Endothelial cell of umbilical vein (primary cell): Measurements from ENCODE around the gene TRRAP. TPM values are rescaled to one million over a fixed set of nuclear protein-coding genes. Genes with fewer than 3 reads are reported as not detected.

Experiments used
- BruUV-seq: library from RNA; stranded (reverse); fragments of 400-500 nt; replicated peaks from 2 replicates; lab custom pipeline; 2021; lab: Mats Ljungman, UMichigan
- CTCF ChIA-PET: fragments of 300-600, 350-600 bp; sonication (Branson Sonifier 250); formaldehyde crosslinking; loops from one replicate; lab custom pipeline; 2021; ENCODE audit warnings: antibody characterized with exemption, inconsistent platforms; lab: Charles Lee
- POLR2A ChIA-PET: fragments of 300-600, 350-600 bp; sonication (Branson Sonifier 250); formaldehyde crosslinking; loops from one replicate; lab custom pipeline; 2021; ENCODE audit warnings: antibody characterized with exemption, inconsistent platforms; lab: Charles Lee
- DNase-seq: peaks from one replicate; pipeline ENCODE4 v3.0.0-alpha.2; 2011; ENCODE audit warnings: low read depth, low spot score
- FAIRE-seq: peaks from 2 replicates; lab custom pipeline; 2011; peaks lifted over from hg19 to GRCh38; lab: Jason Lieb, UNC
- H2AFZ ChIP-seq: 2 replicates; pipeline ENCODE4 v1.6.0; 2012; ENCODE audit warnings: low read depth, low read length, control low read depth, inconsistent platforms
- H3K27ac ChIP-seq: 2 replicates; pipeline ENCODE4 v1.5.1; 2011; ENCODE audit warnings: low read depth, mild to moderate bottlenecking, control low read depth, low read length, moderate library complexity; ENCODE audit not compliant: insufficient read depth
- H3K27me3 ChIP-seq, 2 experiments: 2 replicates each; pipeline versions ENCODE4 v1.6.0 to v1.6.1; 2011; ENCODE audit warnings: low read length in 2 of 2, mixed read lengths in 1 of 2; ENCODE audit not compliant: control insufficient read depth in 2 of 2, insufficient read depth in 2 of 2
- H3K36me3 ChIP-seq, 2 experiments: 2 replicates in 1 of 2; 3 replicates in 1 of 2; pipeline ENCODE4 v1.5.1; 2011; ENCODE audit warnings: low read length in 2 of 2, mild to moderate bottlenecking in 1 of 2, moderate library complexity in 1 of 2; ENCODE audit not compliant: control insufficient read depth in 2 of 2, insufficient read depth in 2 of 2; ENCODE audit errors: extremely low read depth in 1 of 2
- H3K4me1 ChIP-seq: 3 replicates; pipeline ENCODE4 v1.5.1; 2011; ENCODE audit warnings: mild to moderate bottlenecking, low read length; ENCODE audit not compliant: control insufficient read depth, insufficient read depth; ENCODE audit errors: extremely low read depth
- H3K4me2 ChIP-seq: 2 replicates; pipeline ENCODE4 v1.6.1; 2011; ENCODE audit warnings: low read length, control low read depth, mixed read lengths; ENCODE audit not compliant: insufficient read depth
- H3K4me3 ChIP-seq, 3 experiments: fragments of 200-600 bp in 1 of 3; sonication (generic), shearing (Covaris generic) in 1 of 3; replicated peaks in 1 of 3; 2 replicates each; pipeline ENCODE4 v1.5.1; 2011 to 2016; ENCODE audit warnings: control low read depth in 3 of 3, low read length in 3 of 3, mild to moderate bottlenecking in 2 of 3, inconsistent platforms in 1 of 3, low read depth in 1 of 3, moderate library complexity in 1 of 3; ENCODE audit not compliant: insufficient read depth in 1 of 3
- H3K79me2 ChIP-seq: 2 replicates; pipeline ENCODE4 v1.6.0; 2012; ENCODE audit warnings: low read length, inconsistent platforms; ENCODE audit not compliant: control insufficient read depth, insufficient read depth
- H3K9ac ChIP-seq: replicated peaks from 2 replicates; pipeline ENCODE3; 2011; ENCODE audit warnings: low read length, control low read depth; ENCODE audit not compliant: insufficient read depth; ENCODE audit errors: extremely low read depth
- H3K9me1 ChIP-seq: replicated peaks from 3 replicates; pipeline ENCODE4 v1.6.0; 2011; ENCODE audit warnings: mild to moderate bottlenecking, low read length; ENCODE audit not compliant: control insufficient read depth, insufficient read depth; ENCODE audit errors: extremely low read depth
- H3K9me3 ChIP-seq: replicated peaks from 2 replicates; pipeline ENCODE4 v1.5.1; 2012; ENCODE audit warnings: low read length, inconsistent platforms; ENCODE audit not compliant: control insufficient read depth, insufficient read depth
- H4K20me1 ChIP-seq: replicated peaks from 2 replicates; pipeline ENCODE3; 2011; ENCODE audit warnings: mild to moderate bottlenecking, low read length; ENCODE audit not compliant: control insufficient read depth, insufficient read depth; ENCODE audit errors: extremely low read depth
- EZH2 ChIP-seq: IDR thresholded peaks from 2 replicates; pipeline ENCODE4 v1.6.1; 2012; ENCODE audit warnings: borderline replicate concordance, low read depth, mild to moderate bottlenecking, moderate library complexity, low read length, inconsistent platforms; ENCODE audit not compliant: severe bottlenecking
- FOS ChIP-seq: IDR thresholded peaks from 2 replicates; pipeline ENCODE4 v1.6.1; 2011; ENCODE audit warnings: mild to moderate bottlenecking, low read length, moderate library complexity, borderline replicate concordance; ENCODE audit not compliant: insufficient read depth
- GATA2 ChIP-seq: IDR thresholded peaks from 2 replicates; pipeline ENCODE4 v1.7.0; 2011; ENCODE audit warnings: low read depth, mild to moderate bottlenecking, moderate library complexity, mixed read lengths, low read length; ENCODE audit not compliant: insufficient read length, insufficient read depth
- JUN ChIP-seq: IDR thresholded peaks from 2 replicates; pipeline ENCODE4 v1.6.1; 2011; ENCODE audit warnings: borderline replicate concordance, low read depth; ENCODE audit not compliant: insufficient read length, insufficient read depth
- MYC ChIP-seq: IDR thresholded peaks from one replicate; pipeline ENCODE4 v1.6.1; 2011; ENCODE audit warnings: mild to moderate bottlenecking, low read depth, low read length
- POLR2A ChIP-seq: IDR thresholded peaks from 2 replicates; pipeline ENCODE4 v1.6.1; 2012; ENCODE audit warnings: low read depth, mild to moderate bottlenecking, control low read depth, low read length
- POLR2AphosphoS5 ChIP-seq: IDR thresholded peaks from 2 replicates; pipeline ENCODE4 v1.6.1; 2012; ENCODE audit warnings: low read depth, mild to moderate bottlenecking, control low read depth, low read length, moderate library complexity; ENCODE audit not compliant: insufficient read depth
- dilution Hi-C: fragments of 300-500 bp; cut with MboI; formaldehyde crosslinking; loops from one replicate; pipeline ENCODE4 v1.15.0; 2019; ENCODE audit warnings: low sequenced_read_pairs; ENCODE audit not compliant: extremely low pct_ligation_motif_present
- intact Hi-C: fragments of 100-400 bp; cut with micrococcal nuclease; formaldehyde crosslinking; loops from one replicate; pipeline ENCODE4 v1.10.0; 2022
- polyA plus RNA-seq, 4 experiments: library from polyadenylated mRNA; depleted of rRNA in 3 of 4; stranded (reverse) in 3 of 4; unstranded in 1 of 4; fragments of >200 nt; gene quantifications; 2 replicates each; pipeline versions ENCODE4 v1.2.1 to v1.2.3, GENCODE V29; 2011 to 2012; ENCODE audit warnings: missing spikeins in 1 of 4
- total RNA-seq: library from RNA; stranded (reverse); gene quantifications from 2 replicates; pipeline ENCODE4 v1.2.3, GENCODE V29; 2021
- TF ChIP-seq, protein P1 (sequence below): IDR thresholded peaks from 2 replicates; pipeline ENCODE4 v1.6.1; 2011; ENCODE audit not compliant: insufficient read depth, insufficient read length
- TF ChIP-seq, protein P2 (sequence below), 2 donors: IDR thresholded peaks; 1 replicate in 1 of 2; 2 replicates in 1 of 2; pipeline ENCODE4 v1.5.1; 2011; ENCODE audit warnings: low read length in 2 of 2, mild to moderate bottlenecking in 2 of 2, moderate library complexity in 2 of 2, control low read depth in 1 of 2, inconsistent platforms in 1 of 2, low read depth in 1 of 2; ENCODE audit not compliant: insufficient read depth in 1 of 2; ENCODE audit errors: extremely low read depth in 1 of 2

The TRRAP gene
- total and polyA plus RNA-seq, 2 donors (not counting 3 experiments of a cell fraction or from before 2014, with no cell fraction given): 21.8 to 45.8 TPM

DNA sequence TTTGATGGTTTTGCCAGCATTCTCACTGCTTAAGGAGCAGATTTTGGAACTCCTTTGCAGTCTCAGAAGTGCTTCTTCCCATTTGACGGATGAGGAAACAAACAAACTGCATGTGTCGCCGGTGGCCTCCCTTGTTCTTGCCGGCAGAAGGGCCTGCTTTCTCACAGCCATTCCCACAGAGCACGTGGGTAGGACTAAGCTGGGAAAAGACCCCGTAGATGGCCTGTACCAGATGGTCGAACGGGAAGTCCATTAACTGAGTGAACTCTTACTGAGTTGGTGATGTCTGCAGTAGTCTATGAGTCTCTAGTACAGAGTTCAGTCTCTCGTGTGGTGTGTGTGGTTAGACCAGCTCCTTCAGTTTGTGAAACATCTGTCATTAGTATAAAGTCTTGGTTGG is 131.9 kb downstream of the TRRAP start:
- Histone ChIP-seq H3K4me1 (no peaks in the 10 kb centered on the region), H3K36me3 (peaks cover 22 to 64% of the 10 kb centered on the region in 2 experiments), H3K9me1 (no peaks in the 10 kb centered on the region), H3K4me3 (no peak overlapping the region), H3K79me2 (no peaks in the 10 kb centered on the region), H3K27me3 (no peaks in the 10 kb centered on the region), H2AFZ (no peak overlapping the region), H3K4me2 (no peak overlapping the region), H3K9me3 (no peaks in the 10 kb centered on the region), H3K9ac (no peak overlapping the region), H3K27ac (no peak overlapping the region), H4K20me1 (no peaks in the 10 kb centered on the region)
- dilution Hi-C loops: no loop called here
- TF ChIP-seq, protein P1, sequence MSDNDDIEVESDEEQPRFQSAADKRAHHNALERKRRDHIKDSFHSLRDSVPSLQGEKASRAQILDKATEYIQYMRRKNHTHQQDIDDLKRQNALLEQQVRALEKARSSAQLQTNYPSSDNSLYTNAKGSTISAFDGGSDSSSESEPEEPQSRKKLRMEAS: no peak
- TF ChIP-seq GATA2 (no peak), POLR2A (no peak), POLR2AphosphoS5 (no peak), MYC (no peak)
- intact Hi-C loops: no loop called here
- DNase-seq: no peak
- CTCF ChIA-PET: interaction anchor here (1.0 kb wide), 1 partner anchor 15 kb away, joined by 3 read pairs; no protein-coding TSS in a partner anchor
- POLR2A ChIA-PET: no interaction called here
- no peak for FAIRE-seq
- BruUV-seq: no TSS peak

DNA sequence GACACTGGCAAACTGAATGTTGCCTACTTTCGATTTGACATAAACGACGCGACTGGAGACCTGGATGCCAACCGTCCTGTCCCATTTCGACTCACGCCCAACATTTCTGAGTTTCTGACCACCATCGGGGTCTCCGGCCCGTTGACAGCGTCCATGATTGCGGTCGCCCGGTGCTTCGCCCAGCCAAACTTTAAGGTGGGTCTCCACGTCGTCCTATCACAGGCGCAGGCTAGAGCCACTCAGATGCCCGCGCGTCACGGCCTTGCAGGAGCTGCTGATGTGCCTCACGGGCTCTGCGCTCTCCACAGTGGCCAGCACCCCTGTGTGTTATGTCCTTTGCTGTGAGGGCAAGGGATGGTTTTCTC is 133.0 kb downstream of the TRRAP start:
- Histone ChIP-seq H3K4me2 (no peak overlapping the region), H4K20me1 (no peaks in the 10 kb centered on the region), H3K27me3 (no peaks in the 10 kb centered on the region), H3K27ac (no peak overlapping the region), H3K9me1 (no peaks in the 10 kb centered on the region), H3K9ac (no peak overlapping the region), H3K9me3 (no peaks in the 10 kb centered on the region), H3K36me3 (peaks cover 21 to 61% of the 10 kb centered on the region in 2 experiments), H3K79me2 (no peaks in the 10 kb centered on the region), H3K4me1 (no peaks in the 10 kb centered on the region), H2AFZ (no peak overlapping the region), H3K4me3 (no peak overlapping the region)
- intact Hi-C loops: no loop called here
- dilution Hi-C loops: no loop called here
- POLR2A ChIA-PET: no interaction called here
- BruUV-seq: no TSS peak
- FAIRE-seq (no peak), DNase-seq (no peak)
- TF ChIP-seq POLR2AphosphoS5 (no peak), MYC (no peak), EZH2 (no peak), POLR2A (no peak), JUN (no peak), GATA2 (no peak), FOS (no peak)
- TF ChIP-seq, protein P2, sequence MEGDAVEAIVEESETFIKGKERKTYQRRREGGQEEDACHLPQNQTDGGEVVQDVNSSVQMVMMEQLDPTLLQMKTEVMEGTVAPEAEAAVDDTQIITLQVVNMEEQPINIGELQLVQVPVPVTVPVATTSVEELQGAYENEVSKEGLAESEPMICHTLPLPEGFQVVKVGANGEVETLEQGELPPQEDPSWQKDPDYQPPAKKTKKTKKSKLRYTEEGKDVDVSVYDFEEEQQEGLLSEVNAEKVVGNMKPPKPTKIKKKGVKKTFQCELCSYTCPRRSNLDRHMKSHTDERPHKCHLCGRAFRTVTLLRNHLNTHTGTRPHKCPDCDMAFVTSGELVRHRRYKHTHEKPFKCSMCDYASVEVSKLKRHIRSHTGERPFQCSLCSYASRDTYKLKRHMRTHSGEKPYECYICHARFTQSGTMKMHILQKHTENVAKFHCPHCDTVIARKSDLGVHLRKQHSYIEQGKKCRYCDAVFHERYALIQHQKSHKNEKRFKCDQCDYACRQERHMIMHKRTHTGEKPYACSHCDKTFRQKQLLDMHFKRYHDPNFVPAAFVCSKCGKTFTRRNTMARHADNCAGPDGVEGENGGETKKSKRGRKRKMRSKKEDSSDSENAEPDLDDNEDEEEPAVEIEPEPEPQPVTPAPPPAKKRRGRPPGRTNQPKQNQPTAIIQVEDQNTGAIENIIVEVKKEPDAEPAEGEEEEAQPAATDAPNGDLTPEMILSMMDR (IDR thresholded peaks at IDR 0.05; ENCODE audit: extremely low read depth in 1 of 2, insufficient read depth in 1 of 2, low read depth in 1 of 2, low read length in 2 of 2): no peak
- TF ChIP-seq, protein P1: no peak
- CTCF ChIA-PET: no interaction called here
